PFSK-1 (cell line): Measurements from ENCODE around the gene GNB3.

Source experiments
- POLR2AphosphoS5 ChIP-seq: IDR thresholded peaks from 2 replicates; pipeline ENCODE4 v1.6.1; 2012; ENCODE audit warnings: low read depth, mild to moderate bottlenecking, control low read depth, low read length, moderate library complexity
- REST ChIP-seq, 2 experiments: IDR thresholded peaks; 2 replicates each; pipeline versions ENCODE4 v1.6.1 to v1.8.0; 2011 to 2012; ENCODE audit warnings: low read depth in 2 of 2, low read length in 2 of 2, control low read depth in 1 of 2, inconsistent platforms in 1 of 2, mild to moderate bottlenecking in 1 of 2, moderate library complexity in 1 of 2; ENCODE audit not compliant: insufficient read depth in 1 of 2
- SIN3A ChIP-seq: IDR thresholded peaks from 2 replicates; pipeline ENCODE4 v1.6.1; 2012; ENCODE audit warnings: mild to moderate bottlenecking, low read length, moderate library complexity, borderline replicate concordance; ENCODE audit not compliant: insufficient read depth
- TAF1 ChIP-seq: IDR thresholded peaks from 2 replicates; pipeline ENCODE4 v1.6.1; 2012; ENCODE audit warnings: low read length, control low read depth, borderline replicate concordance; ENCODE audit not compliant: insufficient read depth

GRCh38 chr12:6834254-6834653, 6.5 kb upstream of the GNB3 start:
- TF ChIP-seq SIN3A (no peak), POLR2AphosphoS5 (no peak), TAF1 (no peak), REST (IDR thresholded peaks at IDR 0.05; ENCODE audit: insufficient read depth in 1 of 2, low read depth in 2 of 2, low read length in 2 of 2) (no peak)
